Neural progenitor cell (in vitro differentiated cells): ENCODE data around the gene DSCAML1.

Source experiments
- CTCF ChIP-seq: fragments of 200-600 bp; sonication (generic); IDR thresholded peaks from 2 replicates; pipeline ENCODE4 v1.5.1; 2017; ENCODE audit warnings: antibody characterized with exemption, mild to moderate bottlenecking
- EZH2 ChIP-seq: fragments of 200-600 bp; sonication (generic); IDR thresholded peaks from 2 replicates; pipeline ENCODE4 v1.6.1; 2017; ENCODE audit warnings: antibody characterized with exemption, mild to moderate bottlenecking, moderate library complexity
- EZH2phosphoT487 ChIP-seq: fragments of 200-600 bp; sonication (generic); IDR thresholded peaks from 2 replicates; pipeline ENCODE4 v1.6.1; 2017; ENCODE audit warnings: antibody characterized with exemption

- TF ChIP-seq CTCF = no peak
- TF ChIP-seq EZH2 = no peak
- no peak for TF ChIP-seq EZH2phosphoT487
Measured at GRCh38 chr11:117572671-117573070, 224.3 kb downstream of the DSCAML1 start.
